Neural cell (in vitro differentiated cells): ENCODE measurements around the gene STAB1. TPM values are rescaled to one million over a fixed set of nuclear protein-coding genes. Genes with fewer than 3 reads are reported as not detected.

Source experiments
- H2AFZ ChIP-seq: fragments of 200-600, 300-800 bp; sonication (generic), shearing (Covaris generic); 2 replicates; pipeline ENCODE4 v1.6.0; 2014; ENCODE audit warnings: low read depth, mild to moderate bottlenecking, antibody characterized with exemption, low read length, moderate library complexity
- H3F3A ChIP-seq: fragments of 200-600 bp; shearing (Covaris generic); 2 replicates; pipeline ENCODE4 v1.6.1; 2016; ENCODE audit warnings: mild to moderate bottlenecking, moderate library complexity, mixed read lengths, antibody characterized with exemption, low read length; ENCODE audit not compliant: insufficient read depth, poor library complexity, severe bottlenecking
- H3K27ac ChIP-seq: fragments of 200-600, 300-800 bp; sonication (generic), shearing (Covaris generic); 2 replicates; pipeline ENCODE4 v1.5.1; 2014; ENCODE audit warnings: mild to moderate bottlenecking, low read length, moderate library complexity
- H3K27me3 ChIP-seq: fragments of 300-800, 200-600 bp; sonication (generic), shearing (Covaris generic); 2 replicates; pipeline ENCODE4 v1.6.0; 2014; ENCODE audit warnings: mild to moderate bottlenecking, low read depth, low read length, moderate library complexity; ENCODE audit not compliant: insufficient read depth
- H3K36me3 ChIP-seq: fragments of 300-800, 200-600 bp; sonication (generic), shearing (Covaris generic); 2 replicates; pipeline ENCODE4 v1.5.1; 2014; ENCODE audit warnings: mild to moderate bottlenecking, antibody characterized with exemption, low read length, moderate library complexity; ENCODE audit not compliant: insufficient read depth
- H3K4me2 ChIP-seq: fragments of 300-800, 200-600 bp; sonication (generic), shearing (Covaris generic); 2 replicates; pipeline ENCODE4 v1.6.0; 2014; ENCODE audit warnings: mild to moderate bottlenecking, low read length
- H3K4me3 ChIP-seq: fragments of 300-800, 200-600 bp; sonication (generic), shearing (Covaris generic); 2 replicates; pipeline ENCODE4 v1.5.1; 2014; ENCODE audit warnings: mild to moderate bottlenecking, low read length, moderate library complexity
- H3K79me2 ChIP-seq: fragments of 200-600 bp; shearing (Covaris generic); replicated peaks from 2 replicates; pipeline ENCODE4 v1.6.0; 2014; ENCODE audit warnings: mild to moderate bottlenecking, low read length, moderate library complexity; ENCODE audit not compliant: insufficient read depth
- H3K9ac ChIP-seq: fragments of 300-800, 200-600 bp; sonication (generic), shearing (Covaris generic); 2 replicates; pipeline ENCODE4 v1.6.1; 2016; ENCODE audit warnings: mild to moderate bottlenecking, low read length, mixed read lengths
- H3K9me2 ChIP-seq: fragments of 200-600 bp; shearing (Covaris generic); 2 replicates; pipeline ENCODE4 v1.6.1; 2016; ENCODE audit warnings: mild to moderate bottlenecking, low read length, mixed read lengths; ENCODE audit not compliant: insufficient read depth
- H3K9me3 ChIP-seq: fragments of 200-600, 300-800 bp; sonication (generic), shearing (Covaris generic); 2 replicates; pipeline ENCODE4 v1.6.1; 2016; ENCODE audit warnings: mild to moderate bottlenecking, mixed run types, low read length, moderate library complexity, mixed read lengths
- H4K20me1 ChIP-seq: fragments of 200-600 bp; shearing (Covaris generic); 2 replicates; pipeline ENCODE4 v1.6.1; 2016; ENCODE audit warnings: mild to moderate bottlenecking, mixed run types; ENCODE audit not compliant: insufficient read depth
- CTCF ChIP-seq: fragments of 450-650 bp; IDR thresholded peaks from 2 replicates; pipeline ENCODE4 v1.5.1; 2014; ENCODE audit warnings: antibody characterized with exemption, mild to moderate bottlenecking, moderate library complexity; ENCODE audit not compliant: poor library complexity, severe bottlenecking
- EP300 ChIP-seq: fragments of 450-650 bp; conservative IDR thresholded peaks from 2 replicates; pipeline ENCODE4 v1.6.1; 2014; ENCODE audit warnings: antibody characterized with exemption, mild to moderate bottlenecking, moderate library complexity; ENCODE audit not compliant: poor library complexity, severe bottlenecking
- EZH2 ChIP-seq: fragments of 200-600, 300-800 bp; shearing (Covaris generic), sonication (generic); IDR thresholded peaks from 2 replicates; pipeline ENCODE4 v1.6.1; 2014; ENCODE audit warnings: antibody characterized with exemption, low read length, borderline replicate concordance, mild to moderate bottlenecking; ENCODE audit not compliant: insufficient read depth, poor library complexity, severe bottlenecking
- MXI1 ChIP-seq: fragments of 450-650 bp; conservative IDR thresholded peaks from 2 replicates; pipeline ENCODE4 v1.6.1; 2014; ENCODE audit warnings: antibody characterized with exemption, mild to moderate bottlenecking; ENCODE audit not compliant: poor library complexity, severe bottlenecking
- POLR2AphosphoS5 ChIP-seq: IDR thresholded peaks from 2 replicates; pipeline ENCODE4 v1.6.1; 2012
- RAD21 ChIP-seq: fragments of 450-650 bp; conservative IDR thresholded peaks from 2 replicates; pipeline ENCODE4 v1.6.1; 2014; ENCODE audit warnings: antibody characterized with exemption, mild to moderate bottlenecking, moderate library complexity
- SMC3 ChIP-seq: fragments of 450-650 bp; conservative IDR thresholded peaks from 2 replicates; pipeline ENCODE4 v1.6.1; 2014; ENCODE audit warnings: antibody characterized with exemption, mild to moderate bottlenecking, moderate library complexity; ENCODE audit not compliant: poor library complexity
- TAF1 ChIP-seq: IDR thresholded peaks from 2 replicates; pipeline ENCODE4 v1.6.1; 2012; ENCODE audit warnings: low read depth
- polyA plus RNA-seq: library from polyadenylated mRNA; depleted of rRNA; stranded (reverse); fragments of >200 nt; gene quantifications from 2 replicates; pipeline ENCODE4 v1.2.3, GENCODE V29; 2014
- TF ChIP-seq, protein P1 (sequence below): IDR thresholded peaks from 2 replicates; pipeline ENCODE4 v1.6.1; 2012; ENCODE audit warnings: borderline replicate concordance

Gene STAB1
- polyA plus RNA-seq, 1 donor from 2014 or later: 0.28 TPM

GRCh38 chr3:52495777-52496602 is 852 bp downstream of the STAB1 start:
- Histone ChIP-seq H3K4me3 (no peak overlapping the region), H3K79me2 (no peaks in the 10 kb centered on the region), H2AFZ (no peak overlapping the region), H3K27me3 (no peaks in the 10 kb centered on the region), H3K4me2 (no peak overlapping the region), H3K9me3 (no peaks in the 10 kb centered on the region), H3K9me2 (no peaks in the 10 kb centered on the region), H3K27ac (no peak overlapping the region), H3K9ac (no peak overlapping the region), H3F3A (no peaks in the 10 kb centered on the region), H4K20me1 (no peaks in the 10 kb centered on the region), H3K36me3 (no peaks in the 10 kb centered on the region)
- TF ChIP-seq RAD21: no peak
- TF ChIP-seq CTCF: no peak
- no peak for TF ChIP-seq POLR2AphosphoS5
- TF ChIP-seq MXI1: no peak
- TF ChIP-seq EZH2: no peak
- TF ChIP-seq EP300: no peak

- Histone ChIP-seq H3K27me3 (no peaks in the 10 kb centered on the region), H4K20me1 (no peaks in the 10 kb centered on the region), H3K4me3 (no peak overlapping the region), H3K9me2 (no peaks in the 10 kb centered on the region), H3K9me3 (no peaks in the 10 kb centered on the region), H3F3A (no peaks in the 10 kb centered on the region), H3K27ac (no peak overlapping the region), H3K79me2 (no peaks in the 10 kb centered on the region), H3K4me2 (no peak overlapping the region), H2AFZ (no peak overlapping the region), H3K9ac (no peak overlapping the region), H3K36me3 (no peaks in the 10 kb centered on the region)
- TF ChIP-seq EZH2 (no peak), MXI1 (no peak), CTCF (no peak), POLR2AphosphoS5 (no peak), SMC3 (no peak), EP300 (no peak), RAD21 (no peak), TAF1 (no peak)
- TF ChIP-seq, protein P1, sequence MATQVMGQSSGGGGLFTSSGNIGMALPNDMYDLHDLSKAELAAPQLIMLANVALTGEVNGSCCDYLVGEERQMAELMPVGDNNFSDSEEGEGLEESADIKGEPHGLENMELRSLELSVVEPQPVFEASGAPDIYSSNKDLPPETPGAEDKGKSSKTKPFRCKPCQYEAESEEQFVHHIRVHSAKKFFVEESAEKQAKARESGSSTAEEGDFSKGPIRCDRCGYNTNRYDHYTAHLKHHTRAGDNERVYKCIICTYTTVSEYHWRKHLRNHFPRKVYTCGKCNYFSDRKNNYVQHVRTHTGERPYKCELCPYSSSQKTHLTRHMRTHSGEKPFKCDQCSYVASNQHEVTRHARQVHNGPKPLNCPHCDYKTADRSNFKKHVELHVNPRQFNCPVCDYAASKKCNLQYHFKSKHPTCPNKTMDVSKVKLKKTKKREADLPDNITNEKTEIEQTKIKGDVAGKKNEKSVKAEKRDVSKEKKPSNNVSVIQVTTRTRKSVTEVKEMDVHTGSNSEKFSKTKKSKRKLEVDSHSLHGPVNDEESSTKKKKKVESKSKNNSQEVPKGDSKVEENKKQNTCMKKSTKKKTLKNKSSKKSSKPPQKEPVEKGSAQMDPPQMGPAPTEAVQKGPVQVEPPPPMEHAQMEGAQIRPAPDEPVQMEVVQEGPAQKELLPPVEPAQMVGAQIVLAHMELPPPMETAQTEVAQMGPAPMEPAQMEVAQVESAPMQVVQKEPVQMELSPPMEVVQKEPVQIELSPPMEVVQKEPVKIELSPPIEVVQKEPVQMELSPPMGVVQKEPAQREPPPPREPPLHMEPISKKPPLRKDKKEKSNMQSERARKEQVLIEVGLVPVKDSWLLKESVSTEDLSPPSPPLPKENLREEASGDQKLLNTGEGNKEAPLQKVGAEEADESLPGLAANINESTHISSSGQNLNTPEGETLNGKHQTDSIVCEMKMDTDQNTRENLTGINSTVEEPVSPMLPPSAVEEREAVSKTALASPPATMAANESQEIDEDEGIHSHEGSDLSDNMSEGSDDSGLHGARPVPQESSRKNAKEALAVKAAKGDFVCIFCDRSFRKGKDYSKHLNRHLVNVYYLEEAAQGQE: no peak
Measured at GRCh38 chr3:52498137-52499054, 3.3 kb downstream of the STAB1 start.
